NCI-H128 (cell line): Measurements from ENCODE around the gene MICOS13.
A peak's percentile ranks its signal among the peaks of the same experiment; 100 is the strongest.
"Not testable (repeated sequence)": the region's sequence is repeated elsewhere in the genome, so short reads cannot be mapped to it uniquely, and the experiment has no call there.

ENCODE experiments used
- DNase-seq: peaks from one replicate; lab custom pipeline; 2025; ENCODE audit not compliant: unreplicated experiment; lab: John Stamatoyannopoulos, UW

MICOS13 gene, protein sequence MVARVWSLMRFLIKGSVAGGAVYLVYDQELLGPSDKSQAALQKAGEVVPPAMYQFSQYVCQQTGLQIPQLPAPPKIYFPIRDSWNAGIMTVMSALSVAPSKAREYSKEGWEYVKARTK

DNA sequence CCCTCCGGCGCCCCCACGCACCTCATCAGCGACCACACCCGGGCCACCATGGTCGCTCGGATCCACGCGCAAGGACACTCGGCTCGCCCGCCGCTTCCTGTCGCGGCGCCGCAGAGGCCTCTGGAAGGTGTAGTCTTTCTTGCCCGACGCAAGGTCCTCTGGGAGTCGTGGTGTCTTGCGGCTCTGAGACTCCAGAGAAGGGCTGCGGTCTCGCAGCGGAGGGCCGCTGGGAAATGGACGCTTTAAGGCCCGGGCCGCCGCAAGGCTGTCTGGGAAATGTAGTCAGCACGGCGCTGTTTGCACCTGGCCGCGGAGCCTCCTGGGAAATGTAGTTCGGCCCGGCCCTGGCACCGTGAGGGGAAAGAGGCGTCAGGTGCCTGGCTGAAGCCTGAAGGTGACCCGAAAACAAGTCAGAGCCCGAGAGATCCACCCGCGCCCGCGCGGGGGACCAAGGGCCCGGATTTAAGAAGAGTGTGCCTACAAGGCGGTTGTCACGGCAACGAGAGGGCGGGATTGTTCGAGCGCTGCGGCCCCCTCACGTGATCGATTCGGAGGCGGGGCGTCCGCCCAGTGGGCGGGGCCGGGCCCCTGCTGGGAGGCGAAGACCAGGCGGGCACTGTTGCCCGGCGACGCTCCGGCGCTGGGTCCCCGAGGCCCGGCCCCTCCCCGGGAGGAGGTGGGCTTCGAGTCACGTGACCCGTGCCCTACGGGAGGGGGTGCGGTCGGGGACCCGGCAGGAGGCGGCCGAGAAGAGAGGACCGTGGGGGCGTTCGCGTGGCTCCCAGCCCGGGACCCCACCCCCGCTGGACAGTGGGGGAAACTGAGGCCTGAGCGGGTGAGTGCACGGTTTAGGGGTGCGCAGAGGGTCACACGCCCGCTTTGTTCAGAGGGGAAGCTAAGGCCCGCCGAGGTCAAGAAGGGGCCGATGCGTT lies at the start of gene MICOS13, which contains the start of gene HSD11B1L:
TSS of gene MICOS13 (minus strand) at position 80 of the 932 bp plus-strand sequence. CDS start at position 50, 30 bp downstream.
TSS of gene HSD11B1L (plus strand) at position 591 of the 932 bp plus-strand sequence. CDS start 3,806 bp downstream, outside the sequence.
- DNase-seq: peak; percentile 96

GRCh38 chr19:5727453-5728050 lies 47.2 kb upstream of the MICOS13 start:
- no peak for DNase-seq

DNA sequence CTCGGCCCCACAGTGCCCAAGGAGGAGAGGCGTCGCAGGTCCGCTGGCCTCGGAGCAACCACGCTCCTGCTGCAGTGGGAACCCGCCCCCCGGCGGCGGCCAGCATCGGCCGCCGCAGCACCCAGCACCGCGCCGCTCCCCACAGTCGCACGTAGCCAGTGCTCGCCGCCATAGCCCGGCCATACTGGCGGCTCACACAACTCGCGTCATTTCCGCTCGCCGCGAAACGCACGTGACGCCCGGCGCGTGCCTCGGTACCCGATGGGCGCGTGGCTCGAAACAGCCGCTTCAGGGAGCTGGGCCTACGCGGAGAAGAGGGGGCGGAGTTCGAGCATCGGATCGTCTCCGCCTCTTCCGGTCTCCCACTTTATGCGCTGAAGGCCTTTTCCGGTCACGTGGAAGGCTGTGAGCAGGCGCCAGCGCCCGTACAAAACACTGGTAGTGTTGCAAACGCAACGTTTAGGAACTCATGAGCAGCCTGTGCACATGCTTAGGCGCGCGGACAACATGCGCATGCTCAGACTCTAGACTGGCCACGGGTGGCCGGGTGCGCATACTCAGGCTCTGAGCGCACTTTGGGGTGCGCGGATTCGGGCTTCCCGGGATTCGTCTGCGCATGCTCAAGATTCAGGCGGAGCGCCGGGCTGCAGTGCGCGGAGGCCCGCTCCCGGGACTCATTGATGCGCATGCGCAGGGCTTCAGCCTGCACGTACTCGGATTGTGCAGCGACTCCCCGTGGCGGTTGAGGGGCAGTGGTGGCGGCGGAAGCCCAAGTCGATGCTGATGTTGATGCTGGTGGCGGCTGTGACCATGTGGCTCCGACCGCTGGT lies 39.9 kb upstream of the MICOS13 start, which contains the start of the genes CATSPERD and LONP1:
TSS of gene CATSPERD (plus strand) at position 677 of the 830 bp plus-strand sequence. CDS start at position 778, 101 bp downstream.
TSS of gene LONP1 (minus strand) at position 186 of the 830 bp plus-strand sequence. CDS start at position 172, 14 bp downstream.
- peak; percentile 97 for DNase-seq

DNA sequence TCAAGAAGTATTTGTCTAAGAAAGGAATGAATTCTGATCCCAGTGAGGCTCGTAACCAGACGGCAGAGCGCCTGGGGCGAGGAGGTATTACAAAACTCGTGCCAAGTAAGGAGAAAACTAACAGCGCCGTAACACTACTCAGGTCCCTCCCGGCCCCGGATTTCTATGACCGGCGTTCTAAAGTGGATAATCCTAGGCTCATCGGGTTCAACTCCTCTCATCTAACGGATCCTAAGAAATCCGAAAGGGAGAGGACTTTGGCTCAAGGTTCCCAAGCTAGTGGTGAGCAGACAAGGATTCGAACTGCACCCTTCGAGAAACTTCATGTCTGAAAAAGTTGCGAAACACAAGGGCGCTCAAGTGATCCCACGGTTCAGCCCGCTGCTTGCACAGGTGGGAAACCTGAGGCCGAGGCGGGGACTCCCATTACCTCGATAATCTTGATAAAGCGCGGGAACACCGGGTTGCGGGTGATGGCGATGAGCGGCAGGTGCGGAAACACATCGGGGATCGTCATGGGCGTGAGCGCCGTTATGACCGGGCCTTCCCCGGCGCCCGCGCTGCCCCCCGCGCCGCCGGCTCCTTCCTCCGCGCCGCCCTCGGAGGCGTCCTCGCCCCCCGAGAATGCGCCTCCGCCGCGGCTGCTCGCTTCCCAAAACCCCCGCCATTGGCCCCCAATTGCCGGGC lies 39.1 kb upstream of the MICOS13 start:
- no peak for DNase-seq

- DNase-seq: no peak
Measured at GRCh38 chr19:5718579-5719273, 38.4 kb upstream of the MICOS13 start.

DNA sequence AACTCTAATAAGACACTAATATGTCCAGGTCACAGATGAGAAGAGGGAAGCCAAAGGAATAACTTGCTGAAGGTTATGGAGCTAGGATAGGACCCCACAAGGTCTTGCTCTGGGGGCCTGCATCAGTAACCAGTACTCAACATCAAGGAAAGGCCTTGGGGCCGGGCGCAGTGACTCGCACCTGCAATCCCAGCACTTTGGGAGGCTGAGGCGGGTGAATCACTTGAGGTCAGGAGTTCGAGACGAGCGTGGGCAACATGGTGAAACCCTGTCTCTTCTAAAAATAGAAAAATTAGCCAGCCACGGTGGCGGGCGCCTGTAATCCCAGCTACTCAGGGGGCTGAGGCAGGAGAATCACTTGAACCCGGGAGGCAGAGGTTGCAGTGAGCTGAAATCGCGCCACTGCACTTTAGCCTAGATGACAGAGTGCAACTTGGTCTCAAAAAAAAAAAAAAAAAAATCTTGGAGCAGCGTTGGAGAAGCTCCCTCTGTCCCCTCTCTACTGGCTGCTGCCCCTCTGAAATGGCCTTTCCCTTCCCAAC lies 37.8 kb upstream of the MICOS13 start:
- no peak for DNase-seq

DNA sequence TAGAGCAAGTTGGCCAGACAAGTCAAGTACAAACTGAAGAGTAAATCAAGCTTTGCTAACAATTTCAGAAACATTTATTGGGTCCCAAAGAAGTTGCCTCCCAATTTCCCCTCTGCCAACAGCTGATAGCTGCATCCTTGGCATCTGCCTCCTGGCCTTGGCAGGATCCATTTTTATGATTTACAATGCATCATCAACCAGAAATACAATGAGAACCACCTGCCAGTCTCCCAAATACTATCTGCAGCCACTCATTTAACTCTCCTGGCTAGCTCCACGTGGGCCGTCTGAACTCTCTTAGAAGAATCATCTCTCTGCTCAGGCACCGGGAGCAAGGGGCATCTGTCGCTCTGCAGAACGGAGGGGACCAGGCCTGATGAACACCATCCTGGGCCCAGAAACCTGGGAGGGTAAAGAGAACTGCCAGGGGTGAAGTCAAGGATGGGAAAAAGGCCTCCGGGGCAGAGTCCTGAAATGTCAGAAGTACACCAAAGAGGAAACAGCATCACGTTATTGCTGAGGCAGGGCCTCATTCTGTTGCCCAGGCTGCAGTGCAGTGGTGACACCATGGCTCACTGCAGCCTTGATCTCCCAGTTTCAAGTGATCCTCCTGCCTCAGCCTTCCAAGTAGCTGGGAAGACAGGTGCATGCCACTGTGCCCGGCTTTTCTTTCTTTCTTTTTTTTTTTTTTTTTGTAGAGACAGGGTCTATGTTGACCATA lies 37.1 kb upstream of the MICOS13 start:
- no peak for DNase-seq

DNA sequence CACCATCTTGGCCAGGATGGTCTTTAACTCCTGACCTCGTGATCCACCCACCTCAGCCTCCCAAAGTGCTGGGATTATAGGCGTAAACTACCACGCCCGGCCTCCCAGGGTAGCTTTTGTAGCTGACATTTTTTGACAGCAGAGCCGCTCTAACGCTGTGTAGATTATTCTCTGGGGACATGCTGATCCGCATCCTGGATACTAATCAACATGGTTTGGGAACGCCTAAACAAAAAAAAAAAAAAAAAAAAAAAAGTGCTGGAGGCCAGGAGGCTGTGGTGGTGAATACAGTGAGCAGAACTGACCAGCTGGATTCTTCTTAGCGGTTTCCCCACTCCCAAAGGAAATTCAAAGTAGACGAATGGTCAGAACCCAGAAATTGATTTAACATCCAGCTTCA lies 34.5 kb upstream of the MICOS13 start:
- no peak for DNase-seq

DNA sequence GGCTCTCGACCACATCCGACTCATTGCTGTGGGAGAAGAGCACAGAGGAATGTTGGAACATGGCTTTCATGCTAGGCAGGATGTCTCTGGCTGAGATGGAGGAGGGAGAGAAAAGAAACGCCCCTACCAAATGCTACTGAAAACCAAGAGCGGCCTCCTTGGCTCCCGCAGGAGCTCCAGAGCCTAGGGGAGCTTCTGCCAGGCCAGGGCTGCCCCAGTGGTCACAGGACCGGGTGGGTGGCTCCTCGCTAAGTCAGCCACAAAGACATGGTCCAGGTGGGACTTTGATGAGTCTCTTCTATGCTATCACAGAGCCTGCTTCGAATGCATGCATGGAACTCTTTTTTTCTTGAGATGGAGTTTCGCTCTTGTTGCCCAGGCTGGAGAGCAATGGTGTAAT lies 32.9 kb upstream of the MICOS13 start:
- no peak for DNase-seq

GRCh38 chr19:5711713-5712161 lies 31.4 kb upstream of the MICOS13 start:
- DNase-seq: no peak

DNA sequence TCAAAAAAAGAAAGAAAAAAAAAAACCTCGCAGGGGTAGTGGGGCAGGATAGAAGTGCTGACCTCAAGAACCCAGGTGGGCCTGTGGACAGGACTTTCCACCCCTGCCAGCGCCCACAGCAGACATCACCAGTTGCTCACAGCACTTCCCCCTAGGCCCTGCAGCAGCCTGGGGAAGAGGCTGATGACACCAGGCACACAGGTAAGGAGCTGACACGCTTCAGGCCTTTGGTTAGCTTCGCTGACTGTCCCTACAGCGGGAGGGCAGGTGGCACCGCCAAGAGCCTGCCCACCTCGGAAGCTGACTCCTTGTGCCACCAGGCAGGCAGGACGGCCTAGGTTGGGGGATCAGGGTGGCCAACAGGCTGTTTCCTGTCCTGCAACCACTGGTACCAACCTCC lies 30.7 kb upstream of the MICOS13 start:
- DNase-seq: no peak

DNA sequence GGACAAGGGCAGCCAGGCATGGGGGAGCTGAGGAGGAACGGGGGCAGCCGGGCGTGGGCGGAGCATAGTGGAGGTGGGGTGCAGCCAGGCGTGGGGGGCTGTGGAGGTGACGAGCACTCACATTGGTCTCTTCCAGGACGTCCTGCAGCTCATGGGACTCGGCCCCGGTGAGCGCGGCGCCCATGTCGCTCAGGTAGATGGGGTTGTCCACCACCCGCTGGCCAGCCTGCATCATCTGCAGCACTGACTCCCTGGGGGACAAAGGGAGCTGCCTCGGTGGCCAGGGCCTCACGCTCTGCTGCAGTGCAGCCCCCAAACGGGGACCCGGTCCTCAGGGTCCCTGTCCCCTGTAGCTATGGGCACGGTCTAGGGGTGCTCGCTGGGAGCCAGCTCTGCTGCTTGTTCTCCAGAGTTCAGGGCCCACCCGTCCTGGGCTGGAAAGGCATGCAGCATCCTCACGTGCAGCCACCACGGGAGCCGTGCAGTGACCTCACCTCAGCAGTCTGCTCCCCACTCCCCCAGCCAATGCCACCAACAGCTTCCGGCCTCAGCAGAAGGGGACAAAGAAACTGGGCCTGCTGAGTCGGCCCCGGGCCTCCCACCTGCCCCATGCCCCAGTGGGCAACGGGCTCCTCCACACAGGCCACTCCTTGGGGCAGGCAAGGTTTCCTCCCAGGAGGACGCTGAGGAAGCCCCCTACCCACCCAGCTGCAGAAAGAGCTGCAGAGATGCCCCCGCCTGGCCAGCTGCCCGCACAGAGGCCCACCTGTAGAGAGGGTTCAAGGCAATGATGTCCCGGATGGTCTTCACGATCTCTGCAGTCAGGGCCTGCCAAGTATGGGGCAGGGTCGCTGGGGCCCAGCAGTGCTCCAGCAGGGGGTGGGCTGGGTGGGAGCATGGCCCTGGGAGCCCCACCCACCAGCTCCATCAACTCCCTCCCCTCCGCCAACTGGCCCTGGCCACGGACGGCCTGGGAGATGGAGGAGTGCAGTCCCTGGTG lies 27.6 kb upstream of the MICOS13 start:
- no peak for DNase-seq

GRCh38 chr19:5706876-5707573 lies 26.7 kb upstream of the MICOS13 start:
- no peak for DNase-seq

DNA sequence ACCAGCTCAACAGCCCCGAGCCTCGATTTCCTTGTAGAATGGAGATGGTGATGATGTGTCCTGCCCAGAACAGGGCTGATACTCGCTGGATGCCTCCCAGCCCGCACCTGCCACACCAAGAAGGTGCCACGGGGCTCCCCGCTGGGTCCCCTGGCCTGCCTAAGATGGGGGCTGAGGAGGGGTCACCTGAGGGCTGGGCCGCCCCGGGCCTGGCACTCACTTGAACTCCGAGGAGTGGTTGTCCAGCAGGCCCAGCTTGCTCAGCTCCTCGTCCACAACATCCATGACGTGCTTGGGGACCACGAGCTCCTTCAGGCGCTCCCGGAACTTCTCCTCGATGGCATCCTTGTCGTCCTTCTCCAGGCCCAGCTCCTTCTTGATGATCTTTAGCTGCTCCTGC lies 25.2 kb upstream of the MICOS13 start:
- DNase-seq: no peak

DNA sequence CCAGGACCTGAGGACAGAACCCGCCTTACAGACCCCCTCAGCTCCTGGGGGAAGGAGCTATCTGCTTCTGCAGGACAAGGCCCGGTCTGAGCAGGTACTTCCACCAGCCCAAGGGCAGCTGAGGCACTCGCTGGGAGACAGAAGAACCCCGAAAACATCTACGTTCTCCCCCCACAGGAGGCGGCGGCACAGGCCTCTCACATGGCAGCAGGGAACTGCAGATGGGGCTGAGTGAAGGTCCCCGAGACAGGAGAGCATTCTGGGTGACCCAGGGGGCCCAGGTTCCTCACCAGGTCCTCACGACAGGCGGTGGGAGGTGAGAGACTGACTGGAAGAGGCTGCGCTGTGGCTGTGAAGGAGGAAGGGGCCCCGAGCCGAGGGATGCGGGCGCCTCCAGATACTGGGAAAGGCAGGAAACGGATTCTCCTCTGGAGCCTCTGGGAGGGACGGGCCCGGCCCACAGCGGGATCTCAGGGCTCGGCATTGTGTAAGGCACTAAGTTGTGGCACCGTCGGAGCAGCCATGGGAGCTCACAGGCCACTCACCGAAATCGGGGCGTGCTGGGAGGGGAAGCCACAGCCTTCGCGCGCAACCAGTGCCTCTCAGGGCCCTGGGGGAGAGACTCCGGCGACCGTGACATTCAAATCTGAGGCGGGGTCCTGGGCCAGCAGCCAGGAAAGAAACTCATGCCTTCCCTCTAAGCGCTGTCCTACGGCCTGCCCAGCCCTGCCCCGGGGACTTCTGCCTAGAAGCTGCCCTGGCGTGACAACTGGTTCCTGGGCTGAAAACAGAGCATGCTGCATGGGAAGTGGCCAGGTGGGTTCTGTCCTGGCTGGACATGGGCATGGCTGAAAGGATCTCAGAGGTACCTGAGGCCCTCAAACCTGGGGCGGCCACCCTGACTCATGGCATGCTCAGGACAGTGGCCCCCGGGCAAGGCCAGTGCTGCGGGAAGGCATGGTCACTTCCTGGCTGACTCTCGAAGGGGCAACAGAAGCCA lies 23.8 kb upstream of the MICOS13 start:
- DNase-seq: no peak

DNA sequence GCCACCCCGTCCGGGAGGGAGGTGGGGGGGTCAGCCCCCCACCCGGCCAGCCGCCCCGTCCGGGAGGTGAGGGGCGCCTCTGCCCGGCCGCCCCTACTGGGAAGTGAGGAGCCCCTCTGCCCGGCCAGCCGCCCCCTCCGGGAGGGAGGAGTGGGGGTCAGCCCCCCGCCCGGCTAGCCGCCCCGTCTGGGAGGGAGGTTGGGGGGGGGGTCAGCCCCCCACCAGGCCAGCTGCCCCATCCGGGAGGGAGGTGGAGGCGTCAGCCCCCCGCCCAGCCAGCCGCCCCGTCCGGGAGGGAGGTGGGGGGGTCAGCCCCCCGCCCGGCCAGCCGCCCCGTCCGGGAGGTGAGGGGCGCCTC lies 21.7 kb upstream of the MICOS13 start:
- DNase-seq: not testable (repeated sequence)
